Measurements from ENCODE around the gene ACKR2. TPM values are rescaled to one million over a fixed set of nuclear protein-coding genes. Genes with fewer than 3 reads are reported as not detected.

ACKR2 gene
- total RNA-seq, 1 experiment from 2014 or later = 0.28 TPM

- H3K4me3 Mint-ChIP-seq = no peak overlapping the region
- CTCF ChIA-PET = interaction anchor here (2.2 kb wide), 1 partner anchor 47 kb away, joined by 12 read pairs; no protein-coding TSS in a partner anchor
These were observed 68.6 kb downstream of the ACKR2 start for GRCh38 chr3:42877881-42878280.

More at GRCh38 chr3:42877881-42878280, 68.6 kb downstream of the ACKR2 start:
- Mint-ChIP-seq H3K9me3 (no peaks in the 10 kb centered on the region), H3K27me3 (ENCODE audit: low read depth) (peaks cover 7% of the 10 kb centered on the region), H3K4me1 (peaks cover 19% of the 10 kb centered on the region), H3K27ac (no peak overlapping the region), H3K36me3 (no peaks in the 10 kb centered on the region)
- ATAC-seq (no peak), DNase-seq (ENCODE audit: low spot score) (no peak)
- POLR2A ChIA-PET = interaction anchor here (0.6 kb wide), 1 partner anchor 38 kb away, joined by 3 read pairs; no protein-coding TSS in a partner anchor
- TF ChIP-seq ZNF138 (CRISPR knock-in tag; conservative IDR thresholded peaks at IDR 0.05) (no peak), NR2C2 (CRISPR knock-in tag; IDR thresholded peaks at IDR 0.05) (no peak), SMAD4 (CRISPR knock-in tag; IDR thresholded peaks at IDR 0.05) (no peak), HMGXB4 (CRISPR knock-in tag; IDR thresholded peaks at IDR 0.05) (no peak), MLX (CRISPR knock-in tag; IDR thresholded peaks at IDR 0.05) (no peak), SOX15 (CRISPR knock-in tag; IDR thresholded peaks at IDR 0.05) (no peak), TEAD1 (CRISPR knock-in tag; IDR thresholded peaks at IDR 0.05) (no peak), JUN (CRISPR knock-in tag; IDR thresholded peaks at IDR 0.05) (no peak), AFF4 (CRISPR knock-in tag; IDR thresholded peaks at IDR 0.05; ENCODE audit: borderline replicate concordance) (no peak), ATF2 (CRISPR knock-in tag; IDR thresholded peaks at IDR 0.05; ENCODE audit: borderline replicate concordance, low read depth) (no peak), ARID4B (CRISPR knock-in tag; IDR thresholded peaks at IDR 0.05; ENCODE audit: borderline replicate concordance) (no peak), ATF6 (CRISPR knock-in tag; IDR thresholded peaks at IDR 0.05) (no peak), OVOL2 (CRISPR knock-in tag; IDR thresholded peaks at IDR 0.05; ENCODE audit: borderline replicate concordance) (no peak), ZNF219 (CRISPR knock-in tag; IDR thresholded peaks at IDR 0.05; ENCODE audit: borderline replicate concordance) (no peak), ZSCAN18 (CRISPR knock-in tag; IDR thresholded peaks at IDR 0.05) (no peak), ZNF317 (CRISPR knock-in tag; IDR thresholded peaks at IDR 0.05; ENCODE audit: borderline replicate concordance, low read depth) (no peak)
